GM19238 (cell line): Measurements from ENCODE around the gene SLIT3.

Experiments
- DNase-seq: peaks from one replicate; pipeline ENCODE4 v3.0.0; 2011; ENCODE audit warnings: low spot score; ENCODE audit not compliant: insufficient read length

SLIT3 gene

GRCh38 chr5:169084775-169085174, 216.2 kb downstream of the SLIT3 start:
- no peak for DNase-seq

- DNase-seq, result no peak
Measured at GRCh38 chr5:169083394-169084018, 217.4 kb downstream of the SLIT3 start.

GRCh38 chr5:169081000-169081724, 219.8 kb downstream of the SLIT3 start:
- no peak for DNase-seq

GRCh38 chr5:169080448-169080911, 220.5 kb downstream of the SLIT3 start:
- DNase-seq, result no peak

GRCh38 chr5:169079697-169080096, 221.2 kb downstream of the SLIT3 start:
- no peak for DNase-seq

GRCh38 chr5:169074839-169075238, 226.1 kb downstream of the SLIT3 start:
- DNase-seq, result no peak

GRCh38 chr5:169072233-169072632, 228.7 kb downstream of the SLIT3 start:
- DNase-seq, result no peak

- no peak for DNase-seq
Measured at GRCh38 chr5:169070413-169070812, 230.5 kb downstream of the SLIT3 start.

- DNase-seq, result no peak
Measured at GRCh38 chr5:169067751-169068173, 233.2 kb downstream of the SLIT3 start.

- no peak for DNase-seq
Measured at GRCh38 chr5:169065400-169065799, 235.5 kb downstream of the SLIT3 start.

- no peak for DNase-seq
Measured at GRCh38 chr5:169064093-169064492, 236.8 kb downstream of the SLIT3 start.

GRCh38 chr5:169063316-169063953, 237.5 kb downstream of the SLIT3 start:
- DNase-seq, result no peak

- DNase-seq, result no peak
Measured at GRCh38 chr5:169062690-169063089, 238.2 kb downstream of the SLIT3 start.

- DNase-seq, result no peak
Measured at GRCh38 chr5:169054506-169054905, 246.4 kb downstream of the SLIT3 start.

- no peak for DNase-seq
Measured at GRCh38 chr5:169052207-169052606, 248.7 kb downstream of the SLIT3 start.

- DNase-seq, result no peak
Measured at GRCh38 chr5:169051351-169051750, 249.6 kb downstream of the SLIT3 start.

- no peak for DNase-seq
Measured at GRCh38 chr5:169050636-169051035, 250.3 kb downstream of the SLIT3 start.

GRCh38 chr5:169050146-169050571, 250.8 kb downstream of the SLIT3 start:
- DNase-seq, result no peak

GRCh38 chr5:169049712-169050111, 251.2 kb downstream of the SLIT3 start:
- no peak for DNase-seq

GRCh38 chr5:169048181-169049125, 252.5 kb downstream of the SLIT3 start:
- no peak for DNase-seq

GRCh38 chr5:169044962-169045361, 256.0 kb downstream of the SLIT3 start:
- no peak for DNase-seq
